ENCODE data around the gene DMD. TPM values are rescaled to one million over a fixed set of nuclear protein-coding genes. Genes with fewer than 3 reads are reported as not detected.

DMD gene
- total and polyA plus RNA-seq, 2 of the 13 experiments (the other 11 are each of a cell fraction or from before 2014, with no cell fraction given), result 17.6 to 25.9 TPM

GRCh38 chrX:31314921-31315320 is 1896.4 kb downstream of the DMD start (continued):
- TF ChIP-seq USF2 (IDR thresholded peaks at IDR 0.05; ENCODE audit: low read depth, low read length), result no peak
- no peak for TF ChIP-seq USF2 (CRISPR knock-in tag; IDR thresholded peaks at IDR 0.05; ENCODE audit: borderline replicate concordance)
- no peak for TF ChIP-seq MIER3 (CRISPR knock-in tag; IDR thresholded peaks at IDR 0.05; ENCODE audit: borderline replicate concordance)
- no peak for TF ChIP-seq AGO2 (optimal IDR thresholded peaks at IDR 0.05; ENCODE audit: low read depth, low read length)
- no peak for TF ChIP-seq ZNF577 (CRISPR knock-in tag; IDR thresholded peaks at IDR 0.05; ENCODE audit: borderline replicate concordance, low read depth)
- TF ChIP-seq ZNF839 (CRISPR knock-in tag; IDR thresholded peaks at IDR 0.05; ENCODE audit: borderline replicate concordance), result no peak
- TF ChIP-seq ZNF337 (CRISPR knock-in tag; IDR thresholded peaks at IDR 0.05; ENCODE audit: borderline replicate concordance, low read depth), result no peak
- TF ChIP-seq ZNF737 (CRISPR knock-in tag; IDR thresholded peaks at IDR 0.05; ENCODE audit: borderline replicate concordance), result no peak

DNA sequence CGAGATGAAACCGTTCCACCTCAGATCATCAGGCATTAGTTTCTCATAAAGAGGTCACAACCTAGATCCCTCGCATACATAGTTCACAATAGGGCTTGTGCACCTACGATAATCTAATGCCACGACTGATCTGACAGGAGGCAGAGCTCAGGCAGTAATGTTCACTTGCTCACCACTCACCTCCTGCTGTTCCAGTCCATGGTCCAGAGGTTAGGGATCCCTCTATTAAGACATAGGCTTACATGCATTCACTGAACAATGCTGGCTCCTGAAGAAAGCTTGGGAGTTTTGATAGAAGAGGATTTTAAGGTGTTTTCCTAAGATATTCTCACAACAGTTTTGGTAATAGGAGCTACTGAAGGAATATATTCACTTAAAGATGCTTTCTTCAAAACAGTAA is 1903.4 kb downstream of the DMD start:
- Histone ChIP-seq H3K4me1 (ENCODE audit: insufficient read depth, low read length) (no peaks in the 10 kb centered on the region), H3K36me3 (replicated peaks in 1 of 2; ENCODE audit: control insufficient read depth in 1 of 2, insufficient read depth in 2 of 2, low read length in 2 of 2) (no peaks in the 10 kb centered on the region), H3K9ac (ENCODE audit: insufficient read depth, low read depth, low read length) (no peak overlapping the region), H3K4me2 (ENCODE audit: low read depth, low read length) (no peak overlapping the region), H3K9me3 (ENCODE audit: low read length) (no peaks in the 10 kb centered on the region), H3K4me3 (replicated peaks in 1 of 3; ENCODE audit: insufficient read depth in 1 of 3, low read depth in 2 of 3, low read length in 3 of 3) (no peak overlapping the region), H3K27me3 (ENCODE audit: control insufficient read depth in 1 of 2, insufficient read depth in 2 of 2, low read length in 2 of 2) (no peaks in the 10 kb centered on the region), H4K20me1 (ENCODE audit: insufficient read depth, low read length) (no peaks in the 10 kb centered on the region), H3K27ac (ENCODE audit: extremely low read length, insufficient read depth, low read length) (no peak overlapping the region), H3K79me2 (ENCODE audit: insufficient read depth, low read length) (no peaks in the 10 kb centered on the region), H2AFZ (ENCODE audit: low read length) (no peak overlapping the region)
- DNase-seq (ENCODE audit: low spot score) (no peak), FAIRE-seq (no peak), ATAC-seq (no peak)
- BruUV-seq (replicated peaks), result no TSS peak
- in situ Hi-C loops (cut with HindIII; ENCODE audit: extremely low pct_ligation_motif_present, low pct_unique_long_range_greater_than_20kb), result no loop called here
- intact Hi-C loops (cut with micrococcal nuclease; ENCODE audit: unreplicated experiment), result no loop called here
- WGBS (ENCODE audit: low lambda C conversion rate), result no CpG with 5 or more reads among the region's 5 CpGs
- POLR2A ChIA-PET, result no interaction called here
- CTCF ChIA-PET (ENCODE audit: low intra/inter-chr PET ratio, low total read pairs), result no interaction called here
- TF ChIP-seq, protein P1, sequence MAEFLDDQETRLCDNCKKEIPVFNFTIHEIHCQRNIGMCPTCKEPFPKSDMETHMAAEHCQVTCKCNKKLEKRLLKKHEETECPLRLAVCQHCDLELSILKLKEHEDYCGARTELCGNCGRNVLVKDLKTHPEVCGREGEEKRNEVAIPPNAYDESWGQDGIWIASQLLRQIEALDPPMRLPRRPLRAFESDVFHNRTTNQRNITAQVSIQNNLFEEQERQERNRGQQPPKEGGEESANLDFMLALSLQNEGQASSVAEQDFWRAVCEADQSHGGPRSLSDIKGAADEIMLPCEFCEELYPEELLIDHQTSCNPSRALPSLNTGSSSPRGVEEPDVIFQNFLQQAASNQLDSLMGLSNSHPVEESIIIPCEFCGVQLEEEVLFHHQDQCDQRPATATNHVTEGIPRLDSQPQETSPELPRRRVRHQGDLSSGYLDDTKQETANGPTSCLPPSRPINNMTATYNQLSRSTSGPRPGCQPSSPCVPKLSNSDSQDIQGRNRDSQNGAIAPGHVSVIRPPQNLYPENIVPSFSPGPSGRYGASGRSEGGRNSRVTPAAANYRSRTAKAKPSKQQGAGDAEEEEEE (CRISPR knock-in tag; IDR thresholded peaks at IDR 0.05; ENCODE audit: borderline replicate concordance), result no peak
- TF ChIP-seq, protein P2, sequence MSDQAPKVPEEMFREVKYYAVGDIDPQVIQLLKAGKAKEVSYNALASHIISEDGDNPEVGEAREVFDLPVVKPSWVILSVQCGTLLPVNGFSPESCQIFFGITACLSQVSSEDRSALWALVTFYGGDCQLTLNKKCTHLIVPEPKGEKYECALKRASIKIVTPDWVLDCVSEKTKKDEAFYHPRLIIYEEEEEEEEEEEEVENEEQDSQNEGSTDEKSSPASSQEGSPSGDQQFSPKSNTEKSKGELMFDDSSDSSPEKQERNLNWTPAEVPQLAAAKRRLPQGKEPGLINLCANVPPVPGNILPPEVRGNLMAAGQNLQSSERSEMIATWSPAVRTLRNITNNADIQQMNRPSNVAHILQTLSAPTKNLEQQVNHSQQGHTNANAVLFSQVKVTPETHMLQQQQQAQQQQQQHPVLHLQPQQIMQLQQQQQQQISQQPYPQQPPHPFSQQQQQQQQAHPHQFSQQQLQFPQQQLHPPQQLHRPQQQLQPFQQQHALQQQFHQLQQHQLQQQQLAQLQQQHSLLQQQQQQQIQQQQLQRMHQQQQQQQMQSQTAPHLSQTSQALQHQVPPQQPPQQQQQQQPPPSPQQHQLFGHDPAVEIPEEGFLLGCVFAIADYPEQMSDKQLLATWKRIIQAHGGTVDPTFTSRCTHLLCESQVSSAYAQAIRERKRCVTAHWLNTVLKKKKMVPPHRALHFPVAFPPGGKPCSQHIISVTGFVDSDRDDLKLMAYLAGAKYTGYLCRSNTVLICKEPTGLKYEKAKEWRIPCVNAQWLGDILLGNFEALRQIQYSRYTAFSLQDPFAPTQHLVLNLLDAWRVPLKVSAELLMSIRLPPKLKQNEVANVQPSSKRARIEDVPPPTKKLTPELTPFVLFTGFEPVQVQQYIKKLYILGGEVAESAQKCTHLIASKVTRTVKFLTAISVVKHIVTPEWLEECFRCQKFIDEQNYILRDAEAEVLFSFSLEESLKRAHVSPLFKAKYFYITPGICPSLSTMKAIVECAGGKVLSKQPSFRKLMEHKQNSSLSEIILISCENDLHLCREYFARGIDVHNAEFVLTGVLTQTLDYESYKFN (CRISPR knock-in tag; conservative IDR thresholded peaks at IDR 0.05), result no peak
- TF ChIP-seq ZNF777 (CRISPR knock-in tag; IDR thresholded peaks at IDR 0.05) (no peak), ZNF501 (CRISPR knock-in tag; IDR thresholded peaks at IDR 0.05) (no peak), ZNF768 (CRISPR knock-in tag; IDR thresholded peaks at IDR 0.05) (no peak), DRAP1 (CRISPR knock-in tag; IDR thresholded peaks at IDR 0.05) (no peak), ZNF550 (CRISPR knock-in tag; IDR thresholded peaks at IDR 0.05; ENCODE audit: borderline replicate concordance) (no peak), FOXK2 (IDR thresholded peaks at IDR 0.05) (no peak)

Measured in HepG2 (cell line).